NCI-H748 treated with DMSO at 0.1 percent for 48 hours (cell line): Measurements from ENCODE around the gene SRPRB.
"Not testable (repeated sequence)": the region's sequence is repeated elsewhere in the genome, so short reads cannot be mapped to it uniquely, and the experiment has no call there.

ENCODE experiments used
- DNase-seq: peaks from one replicate; lab custom pipeline; 2025; lab: John Stamatoyannopoulos, UW

The SRPRB gene

GRCh38 chr3:133777807-133778568 is 27.6 kb upstream of the SRPRB start:
- no peak for DNase-seq

GRCh38 chr3:133779626-133780203 is 25.9 kb upstream of the SRPRB start:
- no peak for DNase-seq

- DNase-seq, result not testable (repeated sequence)
Measured at GRCh38 chr3:133780756-133781155, 24.9 kb upstream of the SRPRB start.

- DNase-seq, result no peak
Measured at GRCh38 chr3:133781570-133781969, 24.0 kb upstream of the SRPRB start.

- DNase-seq, result no peak
Measured at GRCh38 chr3:133782454-133782853, 23.2 kb upstream of the SRPRB start.

- DNase-seq, result no peak
Measured at GRCh38 chr3:133783762-133784161, 21.9 kb upstream of the SRPRB start.

- no peak for DNase-seq
Measured at GRCh38 chr3:133788024-133788423, 17.6 kb upstream of the SRPRB start.

- no peak for DNase-seq
Measured at GRCh38 chr3:133792171-133792763, 13.3 kb upstream of the SRPRB start.

- no peak for DNase-seq
Measured at GRCh38 chr3:133797396-133798105, 8.1 kb upstream of the SRPRB start.

- DNase-seq, result no peak
Measured at GRCh38 chr3:133799794-133800585, 5.6 kb upstream of the SRPRB start.

GRCh38 chr3:133803469-133803868 is 2.1 kb upstream of the SRPRB start:
- no peak for DNase-seq

GRCh38 chr3:133804896-133805295 is 719 bp upstream of the SRPRB start:
- DNase-seq, result no peak

GRCh38 chr3:133805384-133805701 is 272 bp upstream of the SRPRB start:
- no peak for DNase-seq

- DNase-seq, result no peak
Measured at GRCh38 chr3:133812872-133813271, 7.3 kb downstream of the SRPRB start.

- DNase-seq, result no peak
Measured at GRCh38 chr3:133815386-133815785, 9.8 kb downstream of the SRPRB start.

- no peak for DNase-seq
Measured at GRCh38 chr3:133820129-133820528, 14.5 kb downstream of the SRPRB start.

- no peak for DNase-seq
Measured at GRCh38 chr3:133820889-133821675, 15.5 kb downstream of the SRPRB start.

- no peak for DNase-seq
Measured at GRCh38 chr3:133821767-133822638, 16.4 kb downstream of the SRPRB start.

- no peak for DNase-seq
Measured at GRCh38 chr3:133824961-133825485, 19.4 kb downstream of the SRPRB start.
